Endothelial cell of umbilical vein (primary cell): Measurements from ENCODE around the gene PCDHA3.

ENCODE experiments used
- CTCF ChIP-seq, 2 donors: IDR thresholded peaks; 1 replicate in 1 of 2; 2 replicates in 1 of 2; pipeline ENCODE4 v1.5.1; 2011; ENCODE audit warnings: low read length in 2 of 2, mild to moderate bottlenecking in 2 of 2, moderate library complexity in 2 of 2, control low read depth in 1 of 2, inconsistent platforms in 1 of 2, low read depth in 1 of 2; ENCODE audit not compliant: insufficient read depth in 1 of 2; ENCODE audit errors: extremely low read depth in 1 of 2
- EZH2 ChIP-seq: IDR thresholded peaks from 2 replicates; pipeline ENCODE4 v1.6.1; 2012; ENCODE audit warnings: borderline replicate concordance, low read depth, mild to moderate bottlenecking, moderate library complexity, low read length, inconsistent platforms; ENCODE audit not compliant: severe bottlenecking
- FOS ChIP-seq: IDR thresholded peaks from 2 replicates; pipeline ENCODE4 v1.6.1; 2011; ENCODE audit warnings: mild to moderate bottlenecking, low read length, moderate library complexity, borderline replicate concordance; ENCODE audit not compliant: insufficient read depth
- GATA2 ChIP-seq: IDR thresholded peaks from 2 replicates; pipeline ENCODE4 v1.7.0; 2011; ENCODE audit warnings: low read depth, mild to moderate bottlenecking, moderate library complexity, mixed read lengths, low read length; ENCODE audit not compliant: insufficient read length, insufficient read depth
- POLR2A ChIP-seq: IDR thresholded peaks from 2 replicates; pipeline ENCODE4 v1.6.1; 2012; ENCODE audit warnings: low read depth, mild to moderate bottlenecking, control low read depth, low read length

DNA sequence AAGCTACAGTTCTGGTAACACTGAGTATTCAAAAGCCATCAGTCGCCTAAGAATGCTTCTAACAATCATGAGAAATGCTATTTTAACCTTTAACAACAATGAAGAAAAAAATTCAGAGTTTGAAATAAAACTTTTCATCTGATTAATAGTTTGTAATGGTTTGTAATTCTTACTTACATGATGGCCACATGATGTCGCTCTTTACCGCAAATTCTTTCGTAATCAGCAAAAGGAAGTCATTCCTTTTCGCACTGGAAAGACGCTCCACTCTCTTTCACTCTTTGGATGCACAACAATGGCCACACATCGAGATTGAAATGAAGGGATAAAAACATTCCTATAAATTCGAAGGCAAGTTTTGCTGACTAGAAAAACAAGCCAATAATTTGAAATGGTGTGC is 33.1 kb downstream of the PCDHA3 start, which contains the start of gene PCDHA7:
- no peak for TF ChIP-seq POLR2A
- no peak for TF ChIP-seq EZH2
- no peak for TF ChIP-seq CTCF (IDR thresholded peaks at IDR 0.05; ENCODE audit: extremely low read depth in 1 of 2, insufficient read depth in 1 of 2, low read depth in 1 of 2, low read length in 2 of 2)
- no peak for TF ChIP-seq GATA2
- TF ChIP-seq FOS = no peak
